NCI-H69 (cell line): ENCODE results near the gene LYPD6.
A peak's percentile ranks its signal among the peaks of the same experiment; 100 is the strongest.
"Not testable (repeated sequence)": the region's sequence is repeated elsewhere in the genome, so short reads cannot be mapped to it uniquely, and the experiment has no call there.

Experiments
- DNase-seq: peaks from one replicate; lab custom pipeline; 2025; lab: John Stamatoyannopoulos, UW

The LYPD6 gene

GRCh38 chr2:149330127-149331022 lies at the start of gene LYPD6:
Gene LYPD6, plus strand, starts transcription at chr2:149330587. Its CDS starts 107,122 bp downstream, at chr2:149437709.
- DNase-seq, result peak; percentile 89

- no peak for DNase-seq
These were observed 48.9 kb upstream of the LYPD6 start for GRCh38 chr2:149281441-149281840.

- no peak for DNase-seq
These were observed 39.7 kb upstream of the LYPD6 start for GRCh38 chr2:149290662-149291061.

GRCh38 chr2:149291881-149292280 lies 38.5 kb upstream of the LYPD6 start:
- no peak for DNase-seq

- no peak for DNase-seq
These were observed 34.4 kb upstream of the LYPD6 start for GRCh38 chr2:149296031-149296430.

GRCh38 chr2:149307014-149307413 lies 23.4 kb upstream of the LYPD6 start:
- DNase-seq, result no peak

- DNase-seq, result no peak
These were observed 20.0 kb upstream of the LYPD6 start for GRCh38 chr2:149310349-149310748.

- no peak for DNase-seq
These were observed 18.3 kb upstream of the LYPD6 start for GRCh38 chr2:149312039-149312438.

GRCh38 chr2:149313512-149313972 lies 16.8 kb upstream of the LYPD6 start:
- peak; percentile 98 for DNase-seq

- peak; percentile 86 for DNase-seq
These were observed 15.7 kb upstream of the LYPD6 start for GRCh38 chr2:149314687-149315086.

- DNase-seq, result peak; percentile 9
These were observed 14.9 kb upstream of the LYPD6 start for GRCh38 chr2:149315461-149315860.

GRCh38 chr2:149318566-149318965 lies 11.8 kb upstream of the LYPD6 start:
- DNase-seq, result not testable (repeated sequence)

GRCh38 chr2:149320362-149320761 lies 10.0 kb upstream of the LYPD6 start:
- no peak for DNase-seq

- peak; percentile 46 for DNase-seq
These were observed 1.3 kb upstream of the LYPD6 start for GRCh38 chr2:149329068-149329467.

- DNase-seq, result peak; percentile 80
These were observed 779 bp upstream of the LYPD6 start for GRCh38 chr2:149329489-149330126.

- peak; percentile 60 for DNase-seq
These were observed 625 bp downstream of the LYPD6 start for GRCh38 chr2:149331023-149331400.

- no peak for DNase-seq
These were observed 2.0 kb downstream of the LYPD6 start for GRCh38 chr2:149332364-149332763.

- DNase-seq, result no peak
These were observed 3.2 kb downstream of the LYPD6 start for GRCh38 chr2:149333636-149334035.

- DNase-seq, result no peak
These were observed 3.8 kb downstream of the LYPD6 start for GRCh38 chr2:149334156-149334555.

- DNase-seq, result no peak
These were observed 8.9 kb downstream of the LYPD6 start for GRCh38 chr2:149339324-149339723.

- DNase-seq, result no peak
These were observed 12.1 kb downstream of the LYPD6 start for GRCh38 chr2:149342509-149342908.

- no peak for DNase-seq
These were observed 13.7 kb downstream of the LYPD6 start for GRCh38 chr2:149344105-149344504.

- no peak for DNase-seq
These were observed 15.9 kb downstream of the LYPD6 start for GRCh38 chr2:149346272-149346671.
